GM12878 (cell line): ENCODE data around the gene RGS14. TPM values are rescaled to one million over a fixed set of nuclear protein-coding genes. Genes with fewer than 3 reads are reported as not detected.

Experiments
- ATAC-seq: fragments of 200-7000 bp; cut with Tn5 transposase; 3 replicates; pipeline ENCODE4 v1.9.1; 2020; ENCODE audit warnings: mild to moderate bottlenecking, moderate library complexity
- BruUV-seq: library from RNA; stranded (reverse); fragments of 400-500 nt; replicated peaks from 2 replicates; lab custom pipeline; 2021; lab: Mats Ljungman, UMichigan
- CTCF ChIA-PET: fragments of 300-600 bp; sonication (Branson Sonifier 250); formaldehyde crosslinking; extraction: SDS; loops from one replicate; lab custom pipeline; 2021; ENCODE audit warnings: inconsistent platforms; lab: Yijun Ruan, JAX
- POLR2A ChIA-PET: fragments of 350-600 bp; formaldehyde crosslinking; extraction: SDS; loops from one replicate; lab custom pipeline; 2021; ENCODE audit warnings: inconsistent platforms; lab: Charles Lee
- RAD21 ChIA-PET: fragments of 300-600 bp; sonication (Branson Sonifier 250); formaldehyde crosslinking; loops from one replicate; lab custom pipeline; 2023; ENCODE audit warnings: antibody characterized with exemption; ENCODE audit not compliant: unreplicated experiment; lab: Charles Lee
- SMC1A ChIA-PET: fragments of 300-600 bp; sonication (Branson Sonifier 250); formaldehyde crosslinking; loops from one replicate; lab custom pipeline; 2023; ENCODE audit not compliant: unreplicated experiment, uncharacterized antibody; lab: Charles Lee
- DNase-seq: peaks from one replicate; pipeline ENCODE4 v3.0.0-alpha.2; 2011; ENCODE audit warnings: low read depth, low spot score
- FAIRE-seq: peaks from 3 replicates; lab custom pipeline; 2011; peaks lifted over from hg19 to GRCh38; lab: Jason Lieb, UNC
- H2AFZ ChIP-seq: 2 replicates; pipeline ENCODE4 v1.6.0; 2011; ENCODE audit warnings: low read depth, low read length, control low read depth; ENCODE audit not compliant: control insufficient read depth
- H3K27ac ChIP-seq: 2 replicates; pipeline ENCODE4 v1.5.1; 2011; ENCODE audit warnings: control low read depth; ENCODE audit not compliant: control insufficient read depth, insufficient read depth
- H3K27me3 ChIP-seq, 2 experiments: replicated peaks in 1 of 2; 2 replicates each; pipeline versions ENCODE4 v1.6.0 to v1.6.1; 2011; ENCODE audit warnings: low read length in 1 of 2; ENCODE audit not compliant: control insufficient read depth in 2 of 2, insufficient read depth in 2 of 2
- H3K36me3 ChIP-seq, 2 experiments: 2 replicates each; pipeline ENCODE4 v1.5.1; 2011; ENCODE audit warnings: low read length in 1 of 2; ENCODE audit not compliant: control insufficient read depth in 2 of 2, insufficient read depth in 2 of 2
- H3K4me1 ChIP-seq: 2 replicates; pipeline ENCODE4 v1.6.1; 2011; ENCODE audit warnings: mild to moderate bottlenecking, low read length, moderate library complexity, mixed read lengths; ENCODE audit not compliant: control insufficient read depth, insufficient read depth
- H3K4me2 ChIP-seq: 2 replicates; pipeline ENCODE4 v1.6.0; 2011; ENCODE audit warnings: control low read depth; ENCODE audit not compliant: control insufficient read depth, insufficient read depth
- H3K4me3 ChIP-seq: fragments of 200-600 bp; sonication (generic); 2 replicates; pipeline ENCODE4 v1.5.1; 2016
- H3K79me2 ChIP-seq: 2 replicates; pipeline ENCODE4 v1.6.0; 2011; ENCODE audit warnings: low read length; ENCODE audit not compliant: control insufficient read depth, insufficient read depth
- H3K9ac ChIP-seq: 2 replicates; pipeline ENCODE4 v1.8.0; 2011; ENCODE audit warnings: low read length, control low read depth, mixed read lengths; ENCODE audit not compliant: control insufficient read depth, insufficient read depth
- H3K9me3 ChIP-seq: replicated peaks from 3 replicates; pipeline ENCODE4 v1.5.1; 2011; ENCODE audit warnings: mild to moderate bottlenecking, low read length; ENCODE audit not compliant: control insufficient read depth, insufficient read depth
- H4K20me1 ChIP-seq: 2 replicates; pipeline ENCODE4 v1.6.0; 2011; ENCODE audit not compliant: control insufficient read depth, insufficient read depth
- ATF3 ChIP-seq: IDR thresholded peaks from 2 replicates; pipeline ENCODE4 v1.6.1; 2011; ENCODE audit warnings: low read depth, mild to moderate bottlenecking, low read length, moderate library complexity, borderline replicate concordance; ENCODE audit errors: extremely low read depth
- CEBPB ChIP-seq, 2 experiments: fragments of 150-350 bp in 1 of 2; IDR thresholded peaks; 2 replicates each; pipeline ENCODE4 v1.6.1; 2012 to 2014; ENCODE audit warnings: low read depth in 2 of 2, low read length in 2 of 2, borderline replicate concordance in 1 of 2, inconsistent platforms in 1 of 2
- HSF1 ChIP-seq: fragments of 150-350 bp; IDR thresholded peaks from 2 replicates; pipeline ENCODE4 v1.6.1; 2014; ENCODE audit warnings: mild to moderate bottlenecking, low read depth, low read length
- KDM1A ChIP-seq: fragments of 200-600 bp; sonication (generic); IDR thresholded peaks from 2 replicates; pipeline ENCODE4 v1.6.1; 2016; ENCODE audit warnings: borderline replicate concordance
- NBN ChIP-seq: fragments of 450-650 bp; IDR thresholded peaks from 2 replicates; pipeline ENCODE4 v1.6.1; 2016
- PAX8 ChIP-seq: fragments of 450-650 bp; IDR thresholded peaks from 2 replicates; pipeline ENCODE4 v1.6.1; 2017; ENCODE audit warnings: mild to moderate bottlenecking, moderate library complexity
- SIX5 ChIP-seq: IDR thresholded peaks from 2 replicates; pipeline ENCODE4 v1.6.1; 2011; ENCODE audit warnings: mild to moderate bottlenecking, low read depth, low read length, moderate library complexity; ENCODE audit not compliant: severe bottlenecking
- TARDBP ChIP-seq: IDR thresholded peaks from 2 replicates; pipeline ENCODE4 v1.6.1; 2016; ENCODE audit warnings: borderline replicate concordance
- YY1 ChIP-seq: IDR thresholded peaks from 2 replicates; pipeline ENCODE4 v1.6.1; 2011; ENCODE audit warnings: low read depth, mild to moderate bottlenecking, low read length
- ZNF217 ChIP-seq: fragments of 450-650 bp; IDR thresholded peaks from 2 replicates; pipeline ENCODE4 v1.6.1; 2017; ENCODE audit warnings: antibody characterized with exemption, mild to moderate bottlenecking
- ZSCAN29 ChIP-seq: fragments of 450-650 bp; IDR thresholded peaks from 2 replicates; pipeline ENCODE4 v1.6.1; 2017; ENCODE audit warnings: mild to moderate bottlenecking, moderate library complexity
- WGBS: methylation state at CpG from one replicate; pipeline ENCODE4 v1.1.6; 2016; ENCODE audit warnings: low lambda C conversion rate; ENCODE audit not compliant: insufficient replicate concordance, insufficient coverage; ENCODE audit errors: missing lambda C conversion rate; 5-methylcytosine and 5-hydroxymethylcytosine counted together
- in situ Hi-C: fragments of 300-500 bp; cut with MboI; formaldehyde crosslinking; loops from 9 replicates; pipeline ENCODE4 v1.14.3; 2018; ENCODE audit warnings: mixed read lengths
- intact Hi-C: fragments of 100-400 bp; cut with micrococcal nuclease; formaldehyde crosslinking; loops from one replicate; pipeline ENCODE4 v1.14.2; 2022; ENCODE audit not compliant: unreplicated experiment
- polyA plus RNA-seq, 11 experiments: library from polyadenylated mRNA; depleted of rRNA in 4 of 11; unstranded in 6 of 11; stranded (reverse) in 5 of 11; fragments of >200 nt; fragmentation: Nextera tagmentation in 4 of 11; fragmentation: Illumina TruSeq in 1 of 11; extraction: Ambion mirVana in 4 of 11; extraction: Trizol in 1 of 11; gene quantifications; 1 replicate in 1 of 11; 2 replicates in 10 of 11; pipeline versions ENCODE4 v1.2.1 to v1.2.3, GENCODE V29; 2011 to 2016; ENCODE audit warnings: inconsistent platforms in 2 of 11, missing spikeins in 2 of 11, low read depth in 1 of 11
- total RNA-seq, 4 experiments: library from RNA; depleted of rRNA in 3 of 4; stranded (reverse); fragments of >200 nt in 3 of 4; fragmentation: Illumina TruSeq in 1 of 4; extraction: Trizol in 1 of 4; gene quantifications; 2 replicates each; pipeline versions ENCODE4 v1.2.1 to v1.2.3, GENCODE V29; 2013 to 2021
- TF ChIP-seq, protein P1 (sequence below): fragments of 450-650 bp; IDR thresholded peaks from 2 replicates; pipeline ENCODE4 v1.6.1; 2017; ENCODE audit warnings: mild to moderate bottlenecking
- TF ChIP-seq, protein P2 (sequence below): fragments of 450-650 bp; IDR thresholded peaks from 2 replicates; pipeline ENCODE4 v1.6.1; 2016; ENCODE audit warnings: mild to moderate bottlenecking, moderate library complexity, borderline replicate concordance
- TF ChIP-seq, protein P3 (sequence below): fragments of 450-650 bp; IDR thresholded peaks from 2 replicates; pipeline ENCODE4 v1.6.1; 2017; ENCODE audit warnings: borderline replicate concordance

The RGS14 gene
- total and polyA plus RNA-seq, 10 of the 15 experiments (the other 5 are each of a cell fraction or from before 2014, with no cell fraction given), result 0.19 to 88.7 (median 54.8) TPM

GRCh38 chr5:177393990-177394389, 36.3 kb downstream of the RGS14 start:
- no peak overlapping the region for H3K4me2 ChIP-seq
- TF ChIP-seq ATF3 (no peak), PAX8 (no peak), CEBPB (IDR thresholded peaks at IDR 0.05; ENCODE audit: borderline replicate concordance in 1 of 2, low read depth in 2 of 2, low read length in 2 of 2) (no peak), TARDBP (no peak), HSF1 (no peak), KDM1A (no peak), NBN (no peak), ZSCAN29 (no peak), YY1 (no peak), ZNF217 (no peak), SIX5 (no peak)
- TF ChIP-seq, protein P1, sequence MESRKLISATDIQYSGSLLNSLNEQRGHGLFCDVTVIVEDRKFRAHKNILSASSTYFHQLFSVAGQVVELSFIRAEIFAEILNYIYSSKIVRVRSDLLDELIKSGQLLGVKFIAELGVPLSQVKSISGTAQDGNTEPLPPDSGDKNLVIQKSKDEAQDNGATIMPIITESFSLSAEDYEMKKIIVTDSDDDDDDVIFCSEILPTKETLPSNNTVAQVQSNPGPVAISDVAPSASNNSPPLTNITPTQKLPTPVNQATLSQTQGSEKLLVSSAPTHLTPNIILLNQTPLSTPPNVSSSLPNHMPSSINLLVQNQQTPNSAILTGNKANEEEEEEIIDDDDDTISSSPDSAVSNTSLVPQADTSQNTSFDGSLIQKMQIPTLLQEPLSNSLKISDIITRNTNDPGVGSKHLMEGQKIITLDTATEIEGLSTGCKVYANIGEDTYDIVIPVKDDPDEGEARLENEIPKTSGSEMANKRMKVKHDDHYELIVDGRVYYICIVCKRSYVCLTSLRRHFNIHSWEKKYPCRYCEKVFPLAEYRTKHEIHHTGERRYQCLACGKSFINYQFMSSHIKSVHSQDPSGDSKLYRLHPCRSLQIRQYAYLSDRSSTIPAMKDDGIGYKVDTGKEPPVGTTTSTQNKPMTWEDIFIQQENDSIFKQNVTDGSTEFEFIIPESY, result no peak
- TF ChIP-seq, protein P2, sequence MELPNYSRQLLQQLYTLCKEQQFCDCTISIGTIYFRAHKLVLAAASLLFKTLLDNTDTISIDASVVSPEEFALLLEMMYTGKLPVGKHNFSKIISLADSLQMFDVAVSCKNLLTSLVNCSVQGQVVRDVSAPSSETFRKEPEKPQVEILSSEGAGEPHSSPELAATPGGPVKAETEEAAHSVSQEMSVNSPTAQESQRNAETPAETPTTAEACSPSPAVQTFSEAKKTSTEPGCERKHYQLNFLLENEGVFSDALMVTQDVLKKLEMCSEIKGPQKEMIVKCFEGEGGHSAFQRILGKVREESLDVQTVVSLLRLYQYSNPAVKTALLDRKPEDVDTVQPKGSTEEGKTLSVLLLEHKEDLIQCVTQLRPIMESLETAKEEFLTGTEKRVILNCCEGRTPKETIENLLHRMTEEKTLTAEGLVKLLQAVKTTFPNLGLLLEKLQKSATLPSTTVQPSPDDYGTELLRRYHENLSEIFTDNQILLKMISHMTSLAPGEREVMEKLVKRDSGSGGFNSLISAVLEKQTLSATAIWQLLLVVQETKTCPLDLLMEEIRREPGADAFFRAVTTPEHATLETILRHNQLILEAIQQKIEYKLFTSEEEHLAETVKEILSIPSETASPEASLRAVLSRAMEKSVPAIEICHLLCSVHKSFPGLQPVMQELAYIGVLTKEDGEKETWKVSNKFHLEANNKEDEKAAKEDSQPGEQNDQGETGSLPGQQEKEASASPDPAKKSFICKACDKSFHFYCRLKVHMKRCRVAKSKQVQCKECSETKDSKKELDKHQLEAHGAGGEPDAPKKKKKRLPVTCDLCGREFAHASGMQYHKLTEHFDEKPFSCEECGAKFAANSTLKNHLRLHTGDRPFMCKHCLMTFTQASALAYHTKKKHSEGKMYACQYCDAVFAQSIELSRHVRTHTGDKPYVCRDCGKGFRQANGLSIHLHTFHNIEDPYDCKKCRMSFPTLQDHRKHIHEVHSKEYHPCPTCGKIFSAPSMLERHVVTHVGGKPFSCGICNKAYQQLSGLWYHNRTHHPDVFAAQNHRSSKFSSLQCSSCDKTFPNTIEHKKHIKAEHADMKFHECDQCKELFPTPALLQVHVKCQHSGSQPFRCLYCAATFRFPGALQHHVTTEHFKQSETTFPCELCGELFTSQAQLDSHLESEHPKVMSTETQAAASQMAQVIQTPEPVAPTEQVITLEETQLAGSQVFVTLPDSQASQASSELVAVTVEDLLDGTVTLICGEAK, result no peak
- TF ChIP-seq, protein P3, sequence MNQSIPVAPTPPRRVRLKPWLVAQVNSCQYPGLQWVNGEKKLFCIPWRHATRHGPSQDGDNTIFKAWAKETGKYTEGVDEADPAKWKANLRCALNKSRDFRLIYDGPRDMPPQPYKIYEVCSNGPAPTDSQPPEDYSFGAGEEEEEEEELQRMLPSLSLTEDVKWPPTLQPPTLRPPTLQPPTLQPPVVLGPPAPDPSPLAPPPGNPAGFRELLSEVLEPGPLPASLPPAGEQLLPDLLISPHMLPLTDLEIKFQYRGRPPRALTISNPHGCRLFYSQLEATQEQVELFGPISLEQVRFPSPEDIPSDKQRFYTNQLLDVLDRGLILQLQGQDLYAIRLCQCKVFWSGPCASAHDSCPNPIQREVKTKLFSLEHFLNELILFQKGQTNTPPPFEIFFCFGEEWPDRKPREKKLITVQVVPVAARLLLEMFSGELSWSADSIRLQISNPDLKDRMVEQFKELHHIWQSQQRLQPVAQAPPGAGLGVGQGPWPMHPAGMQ, result no peak
- TF ChIP-seq, all 136 proteins: peak for 0
- H3K27me3 ChIP-seq, result no peaks in the 10 kb centered on the region
- DNase-seq (no peak), ATAC-seq (no peak), FAIRE-seq (no peak)
- no peaks in the 10 kb centered on the region for H3K9me3 ChIP-seq
- H3K4me3 ChIP-seq, result no peak overlapping the region
- no peaks in the 10 kb centered on the region for H4K20me1 ChIP-seq
- H3K36me3 ChIP-seq, result no peaks in the 10 kb centered on the region
- in situ Hi-C loops (loop anchor here (25.0 kb wide), 1 partner anchor 1357 kb away; no protein-coding TSS in a partner anchor), intact Hi-C loops (loop anchor here (5.0 kb wide), 1 partner anchor 198 kb away; the partner anchor contains the start of gene TMED9)
- no peaks in the 10 kb centered on the region for H3K79me2 ChIP-seq
- ChIA-PET SMC1A (interaction anchor here (0.6 to 1.0 kb wide), 3 partner anchors 10 to 1158 kb away, joined by 3 read pairs; no protein-coding TSS in a partner anchor), POLR2A (interaction anchor here (1.0 to 6.0 kb wide), 6 partner anchors 10 to 115 kb away, joined by 3 to 56 read pairs (median 4); partner anchors contain the start of gene GRK6), CTCF (interaction anchor here (0.6 to 8.4 kb wide), 5 partner anchors 9 to 142 kb away, joined by 3 to 240 read pairs (median 11); partner anchors contain the start of genes PFN3 and SLC34A1), RAD21 (interaction anchor here (1.1 to 6.2 kb wide), 3 partner anchors 34 to 85 kb away, joined by 3 to 108 read pairs (median 6); no protein-coding TSS in a partner anchor)
- peaks cover 15% of the 10 kb centered on the region for H3K4me1 ChIP-seq
- no peak overlapping the region for H2AFZ ChIP-seq
- no peak overlapping the region for H3K27ac ChIP-seq
- WGBS, result 63% methylated on average over 5 of the region's 5 CpGs
- no TSS peak for BruUV-seq
- H3K9ac ChIP-seq, result no peak overlapping the region
